Common myeloid progenitor, CD34-positive (primary cell): ENCODE results near the gene DIP2C.
A peak's percentile ranks its signal among the peaks of the same experiment; 100 is the strongest.

ENCODE experiments used
- CTCF ChIA-PET: fragments of 350-600 bp; sonication (Branson Sonifier 250); formaldehyde crosslinking; loops from one replicate; lab custom pipeline; 2021; ENCODE audit warnings: antibody characterized with exemption; lab: Charles Lee
- POLR2A ChIA-PET: fragments of 350-600 bp; sonication (Branson Sonifier 250); formaldehyde crosslinking; loops from one replicate; lab custom pipeline; 2021; ENCODE audit warnings: antibody characterized with exemption; lab: Charles Lee
- DNase-seq, 3 donors: peaks; one replicate each; pipeline versions ENCODE4 v3.0.0 to v3.0.0-alpha.2; 2013
- H3K27ac ChIP-seq, 2 experiments: 1 replicate in 1 of 2; 2 replicates in 1 of 2; pipeline ENCODE4 v1.7.0; 2013; ENCODE audit warnings: inconsistent platforms in 2 of 2, low read length in 2 of 2, mild to moderate bottlenecking in 2 of 2, low read depth in 1 of 2, moderate library complexity in 1 of 2; ENCODE audit not compliant: severe bottlenecking in 2 of 2, insufficient read depth in 1 of 2, poor library complexity in 1 of 2
- H3K27me3 ChIP-seq, 5 experiments: replicated peaks in 2 of 5; 1 replicate in 3 of 5; 2 replicates in 2 of 5; pipeline versions ENCODE4 v1.6.1 to v1.7.0; 2013; ENCODE audit warnings: low read length in 4 of 5, mild to moderate bottlenecking in 2 of 5, moderate library complexity in 2 of 5, inconsistent platforms in 1 of 5; ENCODE audit not compliant: insufficient read depth in 5 of 5, control insufficient read depth in 4 of 5
- H3K36me3 ChIP-seq, 4 experiments: 1 replicate in 2 of 4; 2 replicates in 2 of 4; pipeline versions ENCODE4 v1.6.1 to v1.7.0; 2013; ENCODE audit warnings: low read length in 3 of 4, control low read depth in 1 of 4, mild to moderate bottlenecking in 1 of 4; ENCODE audit not compliant: control insufficient read depth in 4 of 4, insufficient read depth in 4 of 4
- H3K4me1 ChIP-seq, 4 experiments: 1 replicate in 3 of 4; 2 replicates in 1 of 4; pipeline versions ENCODE4 v1.6.1 to v1.7.1; 2013; ENCODE audit warnings: low read length in 3 of 4, mild to moderate bottlenecking in 3 of 4, control low read depth in 1 of 4, inconsistent platforms in 1 of 4, moderate library complexity in 1 of 4; ENCODE audit not compliant: control insufficient read depth in 4 of 4, insufficient read depth in 4 of 4; ENCODE audit errors: control extremely low read depth in 1 of 4
- H3K4me3 ChIP-seq, 7 experiments: 1 replicate in 4 of 7; 2 replicates in 3 of 7; pipeline versions ENCODE4 v1.5.1 to v1.7.0; 2013; ENCODE audit warnings: mild to moderate bottlenecking in 7 of 7, low read length in 6 of 7, moderate library complexity in 6 of 7, inconsistent platforms in 2 of 7, low read depth in 2 of 7, control low read depth in 1 of 7; ENCODE audit not compliant: insufficient read depth in 4 of 7, control insufficient read depth in 1 of 7; ENCODE audit errors: extremely low read depth in 1 of 7
- H3K9me3 ChIP-seq, 5 experiments: 1 replicate in 4 of 5; 2 replicates in 1 of 5; pipeline versions ENCODE4 v1.6.1 to v1.7.1; 2013; ENCODE audit warnings: low read length in 4 of 5, mild to moderate bottlenecking in 2 of 5, inconsistent platforms in 1 of 5, low read depth in 1 of 5, moderate library complexity in 1 of 5; ENCODE audit not compliant: control insufficient read depth in 4 of 5, insufficient read depth in 2 of 5; ENCODE audit errors: control extremely low read depth in 1 of 5
- WGBS: methylation state at CpG from one replicate; pipeline ENCODE4 v1.1.5; 2013; ENCODE audit not compliant: insufficient coverage; 5-methylcytosine and 5-hydroxymethylcytosine counted together

The DIP2C gene

GRCh38 chr10:505419-505818 is 184.0 kb downstream of the DIP2C start:
- Histone ChIP-seq H3K27me3 (peaks cover 0 to 71% (median 20%) of the 10 kb centered on the region in 5 experiments), H3K36me3 (no peaks in the 10 kb centered on the region), H3K4me1 (peaks cover 7 to 17% (median 15%) of the 10 kb centered on the region in 4 experiments), H3K4me3 (no peak overlapping the region), H3K9me3 (no peaks in the 10 kb centered on the region), H3K27ac (no peak overlapping the region)
- DNase-seq, result no peak
- ChIA-PET POLR2A (no interaction called here), CTCF (interaction anchor here (0.6 to 1.2 kb wide), 3 partner anchors 9 to 317 kb away, joined by 3 read pairs; no protein-coding TSS in a partner anchor)
- WGBS, result 25% methylated on average over 3 of the region's 3 CpGs

DNA sequence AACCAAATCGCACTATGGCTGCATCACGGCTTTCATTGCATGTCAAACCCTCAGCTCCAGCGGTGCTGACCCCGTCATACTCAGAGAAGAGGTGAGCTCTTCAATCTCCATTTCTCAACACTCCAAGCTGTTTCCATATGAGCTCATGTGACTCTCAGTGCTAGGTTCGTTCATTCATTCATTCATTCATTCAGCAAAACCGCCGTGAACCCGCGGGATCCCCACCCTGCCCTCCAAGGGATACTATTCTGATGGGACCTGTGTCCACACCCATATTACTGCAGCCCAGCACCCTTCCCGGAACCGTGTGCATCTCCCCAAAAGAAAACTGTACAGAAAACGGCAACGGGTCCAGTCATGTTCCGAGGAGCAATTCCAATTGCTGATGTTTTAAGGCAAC is 184.7 kb downstream of the DIP2C start:
- Histone ChIP-seq H3K36me3 (no peaks in the 10 kb centered on the region), H3K27ac (no peak overlapping the region), H3K27me3 (peaks cover 0 to 66% (median 17%) of the 10 kb centered on the region in 5 experiments), H3K9me3 (no peaks in the 10 kb centered on the region), H3K4me3 (no peak overlapping the region), H3K4me1 (peaks cover 9 to 23% (median 21%) of the 10 kb centered on the region in 4 experiments)
- WGBS, result 93% methylated on average over 14 of the region's 14 CpGs
- CTCF ChIA-PET, result interaction anchor here (0.9 kb wide), 1 partner anchor 9 kb away, joined by 4 read pairs; no protein-coding TSS in a partner anchor
- POLR2A ChIA-PET, result no interaction called here
- DNase-seq, result no peak

DNA sequence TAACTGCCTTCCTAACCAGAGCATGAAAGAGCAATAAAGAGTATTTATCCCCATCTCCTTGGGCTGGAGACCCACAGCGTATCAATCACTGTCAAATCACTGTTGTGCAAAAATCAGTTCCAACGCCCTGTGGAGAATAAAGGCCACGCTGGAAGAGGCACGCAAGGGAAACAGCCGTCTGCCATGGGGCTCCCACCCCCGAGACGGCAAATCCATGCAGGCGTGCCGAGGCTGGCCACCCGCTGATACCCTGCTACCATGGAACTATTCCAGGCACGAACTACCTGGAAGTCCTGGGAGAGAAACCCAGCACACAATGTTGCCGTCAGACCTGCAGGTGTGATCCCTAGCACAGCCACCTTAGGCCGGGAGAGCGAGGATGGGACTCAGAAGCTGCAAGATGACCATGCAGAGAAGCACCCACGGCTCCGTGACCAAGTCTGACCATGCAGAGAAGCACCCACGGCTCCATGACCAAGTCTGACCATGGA is 185.3 kb downstream of the DIP2C start:
- CTCF ChIA-PET, result interaction anchor here (0.9 kb wide), 1 partner anchor 10 kb away, joined by 4 read pairs; no protein-coding TSS in a partner anchor
- Histone ChIP-seq H3K4me1 (peaks cover 9 to 30% (median 27%) of the 10 kb centered on the region in 4 experiments), H3K36me3 (no peaks in the 10 kb centered on the region), H3K27ac (no peak overlapping the region), H3K9me3 (no peaks in the 10 kb centered on the region), H3K4me3 (no peak overlapping the region), H3K27me3 (peaks cover 0 to 61% (median 17%) of the 10 kb centered on the region in 5 experiments)
- WGBS, result 97% methylated on average over 17 of the region's 17 CpGs
- DNase-seq, result no peak
- POLR2A ChIA-PET, result no interaction called here

- Histone ChIP-seq H3K27ac (no peak overlapping the region), H3K4me1 (peaks cover 9 to 41% (median 33%) of the 10 kb centered on the region in 4 experiments), H3K27me3 (peaks cover 0 to 58% (median 17%) of the 10 kb centered on the region in 5 experiments), H3K36me3 (no peaks in the 10 kb centered on the region), H3K9me3 (no peaks in the 10 kb centered on the region), H3K4me3 (peak overlapping the region in 1 of 7 experiments; percentile 2)
- peak; percentile 12 to 41 (median 40) for DNase-seq
- CTCF ChIA-PET, result interaction anchor here (1.1 to 1.4 kb wide), 2 partner anchors 11 kb away, joined by 5 read pairs; no protein-coding TSS in a partner anchor
- 25% methylated on average over 8 of the region's 8 CpGs for WGBS
- POLR2A ChIA-PET, result no interaction called here
Observed at GRCh38 chr10:501596-501995, 187.9 kb downstream of the DIP2C start.

GRCh38 chr10:500876-501275 is 188.6 kb downstream of the DIP2C start:
- H3K27me3 ChIP-seq, result peaks cover 0 to 58% (median 13%) of the 10 kb centered on the region in 5 experiments
- no peak overlapping the region for H3K27ac ChIP-seq
- H3K4me1 ChIP-seq, result peaks cover 9 to 41% (median 33%) of the 10 kb centered on the region in 4 experiments
- 0% methylated on average over 1 of the region's 2 CpGs for WGBS
- peak overlapping the region in 2 of 7 experiments; percentile 12 to 43 for H3K4me3 ChIP-seq
- peak; percentile 27 to 73 (median 67) for DNase-seq
- H3K9me3 ChIP-seq, result no peaks in the 10 kb centered on the region
- ChIA-PET POLR2A (no interaction called here), CTCF (interaction anchor here (1.1 kb wide), 2 partner anchors 11 to 12 kb away, joined by 3 to 5 read pairs; no protein-coding TSS in a partner anchor)
- H3K36me3 ChIP-seq, result no peaks in the 10 kb centered on the region

DNA sequence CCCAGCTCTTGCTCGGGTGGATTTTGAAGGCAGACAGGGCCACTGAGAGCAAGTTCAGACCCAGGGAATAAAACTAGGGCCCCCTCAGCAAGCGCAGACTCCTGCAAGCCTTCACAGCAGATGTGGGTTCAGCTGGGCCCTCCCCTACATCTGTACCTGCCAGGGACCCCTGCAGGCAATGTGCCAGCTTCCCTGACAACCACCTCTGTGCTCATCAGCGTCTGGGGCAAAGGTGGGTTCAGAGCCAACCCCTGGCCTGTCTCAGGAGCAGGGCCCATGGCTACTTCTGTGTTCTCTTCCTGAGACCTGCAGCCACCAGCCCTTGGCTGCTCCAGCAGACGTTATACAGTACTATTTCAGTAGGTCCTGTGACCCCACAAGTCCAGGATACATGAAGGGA is 189.5 kb downstream of the DIP2C start:
- CTCF ChIA-PET, result interaction anchor here (1.1 kb wide), 1 partner anchor 12 kb away, joined by 3 read pairs; no protein-coding TSS in a partner anchor
- Histone ChIP-seq H3K9me3 (no peaks in the 10 kb centered on the region), H3K4me3 (no peak overlapping the region), H3K36me3 (no peaks in the 10 kb centered on the region), H3K27ac (no peak overlapping the region), H3K27me3 (peaks cover 0 to 63% (median 12%) of the 10 kb centered on the region in 5 experiments), H3K4me1 (peaks cover 9 to 41% (median 33%) of the 10 kb centered on the region in 4 experiments)
- POLR2A ChIA-PET, result no interaction called here
- no peak for DNase-seq
- 60% methylated on average over 4 of the region's 4 CpGs for WGBS
